Measurements from ENCODE around the gene GRB10.

The GRB10 gene

GRCh38 chr7:50598460-50599343 lies 184.0 kb downstream of the GRB10 start:
- POLR2A ChIA-PET, result no interaction called here

GRCh38 chr7:50596484-50596883 lies 186.2 kb downstream of the GRB10 start:
- POLR2A ChIA-PET, result no interaction called here
- no peak for DNase-seq (ENCODE audit: extremely low spot score)
- TF ChIP-seq ARNT (IDR thresholded peaks at IDR 0.05) (no peak), ZNF384 (IDR thresholded peaks at IDR 0.05) (no peak), CTBP1 (IDR thresholded peaks at IDR 0.05; ENCODE audit: borderline replicate concordance) (no peak), SUZ12 (IDR thresholded peaks at IDR 0.05) (no peak), FOXK2 (IDR thresholded peaks at IDR 0.05) (no peak), SP1 (IDR thresholded peaks at IDR 0.05) (no peak), ELF4 (IDR thresholded peaks at IDR 0.05) (no peak), FOXM1 (IDR thresholded peaks at IDR 0.05; ENCODE audit: borderline replicate concordance) (no peak), L3MBTL2 (conservative IDR thresholded peaks at IDR 0.05) (no peak), HDGF (IDR thresholded peaks at IDR 0.05; ENCODE audit: borderline replicate concordance) (no peak)
- CTCF ChIA-PET, result no interaction called here

More at GRCh38 chr7:50598460-50599343, 184.0 kb downstream of the GRB10 start:
- TF ChIP-seq SUZ12 (IDR thresholded peaks at IDR 0.05), result no peak
- TF ChIP-seq LEF1 (IDR thresholded peaks at IDR 0.05; ENCODE audit: borderline replicate concordance), result no peak
- TF ChIP-seq FOXM1 (IDR thresholded peaks at IDR 0.05; ENCODE audit: borderline replicate concordance), result no peak
- DNase-seq (ENCODE audit: extremely low spot score), result no peak
- CTCF ChIA-PET, result interaction anchor here (0.7 kb wide), 1 partner anchor 433 kb away, joined by 3 read pairs; no protein-coding TSS in a partner anchor

- DNase-seq (ENCODE audit: extremely low spot score), result peak; percentile 51
- CTCF ChIA-PET, result no interaction called here
- POLR2A ChIA-PET, result no interaction called here
Observed at GRCh38 chr7:50595491-50596102, 187.1 kb downstream of the GRB10 start.

DNA sequence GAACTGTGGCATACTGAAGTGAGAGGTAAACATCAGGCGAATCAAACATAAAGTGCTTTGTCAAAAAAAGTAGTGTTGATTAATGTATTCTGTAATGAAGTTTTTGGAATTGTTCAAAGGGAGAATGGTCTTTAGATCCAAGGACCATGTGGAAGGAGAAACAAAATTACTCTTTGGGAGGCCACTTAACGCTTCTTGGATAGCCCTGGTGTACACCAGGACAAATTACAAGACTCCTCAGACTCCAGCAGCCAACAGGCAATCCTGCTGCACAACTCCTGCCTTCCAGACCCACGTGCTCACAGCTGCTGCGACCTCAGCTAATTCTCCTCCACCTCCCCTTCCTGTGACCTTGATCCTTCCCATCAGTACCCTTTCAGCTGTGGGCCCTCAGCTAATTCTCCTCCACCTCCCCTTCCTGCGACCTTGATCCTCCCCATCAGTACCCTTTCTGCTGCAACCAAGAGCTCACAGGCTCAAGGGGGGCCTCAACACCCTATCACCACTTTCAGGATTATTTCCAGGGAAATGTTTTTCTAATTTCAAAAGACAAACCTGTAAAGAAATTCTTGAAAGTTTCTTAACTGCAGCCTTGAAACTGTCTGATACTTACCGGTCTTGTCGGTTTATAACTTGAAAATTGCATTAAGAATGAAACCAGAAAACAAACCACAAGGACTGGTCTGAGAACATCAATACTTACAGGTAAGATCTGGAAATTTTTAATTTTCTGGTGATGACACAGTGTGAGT lies 187.8 kb downstream of the GRB10 start:
- no peak for DNase-seq (ENCODE audit: extremely low spot score)
- TF ChIP-seq SP1 (IDR thresholded peaks at IDR 0.05) (no peak), PKNOX1 (IDR thresholded peaks at IDR 0.05) (no peak), CTBP1 (IDR thresholded peaks at IDR 0.05; ENCODE audit: borderline replicate concordance) (no peak), BHLHE40 (IDR thresholded peaks at IDR 0.05; ENCODE audit: borderline replicate concordance) (no peak), ELF4 (IDR thresholded peaks at IDR 0.05) (no peak), ZNF384 (IDR thresholded peaks at IDR 0.05) (no peak), FOXA1 (IDR thresholded peaks at IDR 0.05) (no peak), TARDBP (IDR thresholded peaks at IDR 0.05) (no peak), LEF1 (IDR thresholded peaks at IDR 0.05; ENCODE audit: borderline replicate concordance) (no peak), FOXK2 (IDR thresholded peaks at IDR 0.05) (no peak), SUZ12 (IDR thresholded peaks at IDR 0.05) (no peak), HDGF (IDR thresholded peaks at IDR 0.05; ENCODE audit: borderline replicate concordance) (no peak), FOXM1 (IDR thresholded peaks at IDR 0.05; ENCODE audit: borderline replicate concordance) (no peak), ARNT (IDR thresholded peaks at IDR 0.05) (no peak), NFRKB (IDR thresholded peaks at IDR 0.05) (no peak), L3MBTL2 (conservative IDR thresholded peaks at IDR 0.05) (no peak)
- ChIA-PET POLR2A (no interaction called here), CTCF (no interaction called here)

More at GRCh38 chr7:50595491-50596102, 187.1 kb downstream of the GRB10 start:
- TF ChIP-seq ELF4 (IDR thresholded peaks at IDR 0.05) (no peak), L3MBTL2 (conservative IDR thresholded peaks at IDR 0.05) (no peak), PKNOX1 (IDR thresholded peaks at IDR 0.05) (no peak), ARNT (IDR thresholded peaks at IDR 0.05) (no peak)

DNA sequence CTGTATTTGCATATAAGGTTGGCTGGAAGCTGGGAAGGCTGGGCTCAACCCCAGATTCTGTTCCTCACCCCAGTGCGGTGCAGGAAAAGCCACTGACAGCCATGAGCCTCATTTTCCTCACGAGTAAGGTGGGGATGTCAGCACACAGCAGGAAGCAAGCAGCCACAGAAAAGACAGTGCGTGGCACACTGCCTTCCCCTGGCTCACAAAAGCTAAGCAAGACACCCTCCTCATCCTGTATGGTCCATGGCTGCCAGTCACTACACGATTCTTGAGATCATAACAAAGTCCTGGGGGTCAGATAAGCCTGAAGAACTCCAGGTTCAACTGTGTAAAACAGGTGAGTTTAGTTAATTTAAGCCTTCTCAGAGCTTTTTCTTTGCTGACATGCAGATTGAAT lies 188.6 kb downstream of the GRB10 start:
- no peak for DNase-seq (ENCODE audit: extremely low spot score)
- no peak for TF ChIP-seq HDGF (IDR thresholded peaks at IDR 0.05; ENCODE audit: borderline replicate concordance)
- no peak for TF ChIP-seq CTBP1 (IDR thresholded peaks at IDR 0.05; ENCODE audit: borderline replicate concordance)
- no peak for TF ChIP-seq ELF4 (IDR thresholded peaks at IDR 0.05)
- no peak for TF ChIP-seq ARNT (IDR thresholded peaks at IDR 0.05)
- TF ChIP-seq FOXM1 (IDR thresholded peaks at IDR 0.05; ENCODE audit: borderline replicate concordance), result no peak
- no peak for TF ChIP-seq FOXK2 (IDR thresholded peaks at IDR 0.05)
- no peak for TF ChIP-seq SUZ12 (IDR thresholded peaks at IDR 0.05)
- TF ChIP-seq LEF1 (IDR thresholded peaks at IDR 0.05; ENCODE audit: borderline replicate concordance), result no peak
- TF ChIP-seq BHLHE40 (IDR thresholded peaks at IDR 0.05; ENCODE audit: borderline replicate concordance), result no peak
- ChIA-PET CTCF (no interaction called here), POLR2A (no interaction called here)

GRCh38 chr7:50592940-50593339 lies 189.8 kb downstream of the GRB10 start:
- no peak for TF ChIP-seq CTBP1 (IDR thresholded peaks at IDR 0.05; ENCODE audit: borderline replicate concordance)
- no peak for TF ChIP-seq SUZ12 (IDR thresholded peaks at IDR 0.05)
- ChIA-PET CTCF (no interaction called here), POLR2A (no interaction called here)
- no peak for DNase-seq (ENCODE audit: extremely low spot score)
